GM18498 (cell line): ENCODE results near the gene ACP5.
"Not testable (repeated sequence)": the region's sequence is repeated elsewhere in the genome, so short reads cannot be mapped to it uniquely, and the experiment has no call there.

Experiments
- ATAC-seq: cut with Tn5 transposase; IDR thresholded peaks from one replicate; pipeline ENCODE4 v1.9.1; 2021; ENCODE audit warnings: mild to moderate bottlenecking, moderate library complexity; ENCODE audit not compliant: unreplicated experiment

Gene ACP5

GRCh38 chr19:11580116-11580515 is 2.7 kb upstream of the ACP5 start:
- no peak for ATAC-seq

GRCh38 chr19:11578258-11579142 is 1.1 kb upstream of the ACP5 start:
- ATAC-seq = no peak

GRCh38 chr19:11576227-11576626 is 1.2 kb downstream of the ACP5 start:
- ATAC-seq = no peak

- no peak for ATAC-seq
Observed at GRCh38 chr19:11574689-11575088, 2.8 kb downstream of the ACP5 start.

- ATAC-seq = not testable (repeated sequence)
Observed at GRCh38 chr19:11573763-11574162, 3.7 kb downstream of the ACP5 start.

- ATAC-seq = not testable (repeated sequence)
Observed at GRCh38 chr19:11573354-11573753, 4.1 kb downstream of the ACP5 start.

GRCh38 chr19:11570039-11570462 is 7.4 kb downstream of the ACP5 start:
- no peak for ATAC-seq

- no peak for ATAC-seq
Observed at GRCh38 chr19:11566164-11566563, 11.3 kb downstream of the ACP5 start.

GRCh38 chr19:11565649-11565980 is 11.8 kb downstream of the ACP5 start:
- not testable (repeated sequence) for ATAC-seq

GRCh38 chr19:11564082-11564807 is 13.2 kb downstream of the ACP5 start:
- not testable (repeated sequence) for ATAC-seq

- ATAC-seq = no peak
Observed at GRCh38 chr19:11563532-11563931, 13.9 kb downstream of the ACP5 start.

GRCh38 chr19:11560404-11561051 is 16.9 kb downstream of the ACP5 start:
- ATAC-seq = peak; percentile 42

GRCh38 chr19:11558881-11559828 is 18.3 kb downstream of the ACP5 start, which contains the start of gene ELOF1:
Gene ELOF1, minus strand, starts transcription at chr19:11559230. Its CDS starts 4,883 bp downstream, at chr19:11554347.
- ATAC-seq = peak; percentile 81

- ATAC-seq = no peak
Observed at GRCh38 chr19:11556634-11557420, 20.6 kb downstream of the ACP5 start.

- ATAC-seq = no peak
Observed at GRCh38 chr19:11555246-11555645, 22.2 kb downstream of the ACP5 start.

GRCh38 chr19:11554160-11554559 is 23.3 kb downstream of the ACP5 start:
- ATAC-seq = no peak

- no peak for ATAC-seq
Observed at GRCh38 chr19:11552666-11553372, 24.6 kb downstream of the ACP5 start.

- ATAC-seq = no peak
Observed at GRCh38 chr19:11551603-11552235, 25.7 kb downstream of the ACP5 start.
